Smooth muscle cell (in vitro differentiated cells): ENCODE results near the gene TBPL2. TPM values are rescaled to one million over a fixed set of nuclear protein-coding genes. Genes with fewer than 3 reads are reported as not detected.
"Not testable (repeated sequence)": the region's sequence is repeated elsewhere in the genome, so short reads cannot be mapped to it uniquely, and the experiment has no call there.

Source experiments
- DNase-seq: peaks from one replicate; lab custom pipeline; 2025; ENCODE audit not compliant: unreplicated experiment; lab: John Stamatoyannopoulos, UW
- H2AFZ ChIP-seq: fragments of 200-600 bp; sonication (generic); 2 replicates; pipeline ENCODE4 v1.6.0; 2016; ENCODE audit warnings: antibody characterized with exemption, low read depth, mild to moderate bottlenecking
- H3F3A ChIP-seq: fragments of 200-600 bp; sonication (generic); 2 replicates; pipeline ENCODE4 v1.6.0; 2017; ENCODE audit warnings: antibody characterized with exemption, low read depth
- H3K27ac ChIP-seq: fragments of 200-600 bp; sonication (generic); 2 replicates; pipeline ENCODE4 v1.5.1; 2016; ENCODE audit warnings: low read depth, mild to moderate bottlenecking
- H3K27me3 ChIP-seq: fragments of 200-600 bp; sonication (generic); 2 replicates; pipeline ENCODE4 v1.6.1; 2016; ENCODE audit warnings: low read depth, mild to moderate bottlenecking
- H3K36me3 ChIP-seq: fragments of 200-600 bp; sonication (generic); 2 replicates; pipeline ENCODE4 v1.5.1; 2016; ENCODE audit warnings: low read depth
- H3K4me1 ChIP-seq: fragments of 200-600 bp; sonication (generic); 2 replicates; pipeline ENCODE4 v1.5.1; 2016; ENCODE audit warnings: low read depth
- H3K4me2 ChIP-seq: fragments of 200-600 bp; sonication (generic); 2 replicates; pipeline ENCODE4 v1.6.0; 2016; ENCODE audit warnings: mild to moderate bottlenecking
- H3K4me3 ChIP-seq: fragments of 200-600 bp; sonication (generic); 2 replicates; pipeline ENCODE4 v1.5.1; 2016; ENCODE audit warnings: mild to moderate bottlenecking
- H3K79me2 ChIP-seq: fragments of 200-600 bp; sonication (generic); 2 replicates; pipeline ENCODE4 v1.6.0; 2016; ENCODE audit warnings: low read depth, mild to moderate bottlenecking
- H3K9ac ChIP-seq: fragments of 200-600 bp; sonication (generic); 2 replicates; pipeline ENCODE4 v1.6.0; 2016; ENCODE audit warnings: low read depth
- H3K9me3 ChIP-seq: fragments of 200-600 bp; sonication (generic); replicated peaks from 2 replicates; pipeline ENCODE4 v1.5.1; 2016; ENCODE audit warnings: low read depth
- H4K20me1 ChIP-seq: fragments of 200-600 bp; sonication (generic); 2 replicates; pipeline ENCODE4 v1.6.0; 2016; ENCODE audit warnings: low read depth
- CTCF ChIP-seq: fragments of 200-600 bp; sonication (generic); IDR thresholded peaks from 2 replicates; pipeline ENCODE4 v1.5.1; 2017; ENCODE audit warnings: borderline replicate concordance, mild to moderate bottlenecking, antibody characterized with exemption; ENCODE audit not compliant: insufficient read depth, poor library complexity, severe bottlenecking
- WGBS: methylation state at CpG from one replicate; pipeline ENCODE4 v1.1.7; 2016; ENCODE audit warnings: low lambda C conversion rate; 5-methylcytosine and 5-hydroxymethylcytosine counted together
- polyA plus RNA-seq: library from polyadenylated mRNA; unstranded; fragments of >200 nt; fragmentation: Nextera tagmentation; extraction: Ambion mirVana; gene quantifications from 2 replicates; pipeline ENCODE4 v1.2.1, GENCODE V29; 2016
- total RNA-seq: library from RNA; depleted of rRNA; stranded (reverse); fragments of >200 nt; gene quantifications from 2 replicates; pipeline ENCODE4 v1.2.3, GENCODE V29; 2014

The TBPL2 gene
- total and polyA plus RNA-seq, 2 experiments from 2014 or later: not detected

GRCh38 chr14:55477680-55478079 is 37.3 kb upstream of the TBPL2 start:
- H3K27me3 ChIP-seq: no peaks in the 10 kb centered on the region
- H3K4me1 ChIP-seq: no peaks in the 10 kb centered on the region
- H4K20me1 ChIP-seq: no peaks in the 10 kb centered on the region
- no peaks in the 10 kb centered on the region for H3K79me2 ChIP-seq
- H3K4me2 ChIP-seq: no peak overlapping the region
- no peak for DNase-seq
- H3K9me3 ChIP-seq: no peaks in the 10 kb centered on the region
- no peak overlapping the region for H2AFZ ChIP-seq
- TF ChIP-seq CTCF: no peak
- no peak overlapping the region for H3K27ac ChIP-seq
- WGBS: 80% methylated on average over 4 of the region's 4 CpGs
- H3K9ac ChIP-seq: no peak overlapping the region
- no peaks in the 10 kb centered on the region for H3F3A ChIP-seq
- no peak overlapping the region for H3K4me3 ChIP-seq
- H3K36me3 ChIP-seq: no peaks in the 10 kb centered on the region

- H3K36me3 ChIP-seq, H3K79me2 ChIP-seq, H4K20me1 ChIP-seq, H3K4me2 ChIP-seq, H2AFZ ChIP-seq, H3K9ac ChIP-seq, H3K4me1 ChIP-seq, H3F3A ChIP-seq, H3K27ac ChIP-seq, DNase-seq, H3K4me3 ChIP-seq, H3K27me3 ChIP-seq, H3K9me3 ChIP-seq: not testable (repeated sequence)
- 95% methylated on average over 3 of the region's 3 CpGs for whole genome bisulfite sequencing
These were observed 36.0 kb upstream of the TBPL2 start for GRCh38 chr14:55476448-55476847.

GRCh38 chr14:55473786-55474185 is 33.4 kb upstream of the TBPL2 start:
- Histone ChIP-seq H3K79me2 (no peaks in the 10 kb centered on the region), H3K4me1 (no peaks in the 10 kb centered on the region), H3K27ac (no peak overlapping the region), H3K27me3 (no peaks in the 10 kb centered on the region), H3K9ac (no peak overlapping the region), H3K4me2 (no peak overlapping the region), H3K4me3 (no peak overlapping the region), H2AFZ (no peak overlapping the region), H3F3A (no peaks in the 10 kb centered on the region), H3K36me3 (no peaks in the 10 kb centered on the region), H3K9me3 (no peaks in the 10 kb centered on the region), H4K20me1 (no peaks in the 10 kb centered on the region)
- WGBS: 85% methylated on average over 7 of the region's 7 CpGs
- TF ChIP-seq CTCF: no peak
- DNase-seq: no peak

GRCh38 chr14:55470025-55470424 is 29.6 kb upstream of the TBPL2 start:
- H3K27ac ChIP-seq: no peak overlapping the region
- no peaks in the 10 kb centered on the region for H3K9me3 ChIP-seq
- H3K4me2 ChIP-seq: no peak overlapping the region
- H3K79me2 ChIP-seq: no peaks in the 10 kb centered on the region
- H2AFZ ChIP-seq: no peak overlapping the region
- H3K27me3 ChIP-seq: no peaks in the 10 kb centered on the region
- H4K20me1 ChIP-seq: no peaks in the 10 kb centered on the region
- H3K9ac ChIP-seq: no peak overlapping the region
- WGBS: 97% methylated on average over 1 of the region's 1 CpG
- TF ChIP-seq CTCF: no peak
- no peak for DNase-seq
- H3F3A ChIP-seq: no peaks in the 10 kb centered on the region
- no peak overlapping the region for H3K4me3 ChIP-seq
- no peaks in the 10 kb centered on the region for H3K4me1 ChIP-seq
- H3K36me3 ChIP-seq: no peaks in the 10 kb centered on the region
